Progenitor cell of endocrine pancreas (in vitro differentiated cells): ENCODE results near the gene TMCC3. TPM values are rescaled to one million over a fixed set of nuclear protein-coding genes. Genes with fewer than 3 reads are reported as not detected.
"Not testable (repeated sequence)": the region's sequence is repeated elsewhere in the genome, so short reads cannot be mapped to it uniquely, and the experiment has no call there.

ENCODE experiments used
- DNase-seq: peaks from one replicate; pipeline ENCODE4 v3.0.0; 2021; ENCODE audit warnings: low spot score; ENCODE audit not compliant: unreplicated experiment
- H3K27ac Mint-ChIP-seq: 2 replicates; pipeline ENCODE4 v1.8.0; 2021; ENCODE audit warnings: mild to moderate bottlenecking, moderate library complexity, mixed read lengths
- H3K27me3 Mint-ChIP-seq: 2 replicates; pipeline ENCODE4 v1.8.0; 2021; ENCODE audit warnings: mixed read lengths
- H3K36me3 Mint-ChIP-seq: 2 replicates; pipeline ENCODE4 v1.8.0; 2022; ENCODE audit warnings: mixed read lengths; ENCODE audit not compliant: insufficient read depth
- H3K4me1 Mint-ChIP-seq: 2 replicates; pipeline ENCODE4 v1.8.0; 2021; ENCODE audit warnings: low read depth, mixed read lengths
- H3K4me3 Mint-ChIP-seq: 2 replicates; pipeline ENCODE4 v1.8.0; 2021; ENCODE audit warnings: low read depth, mild to moderate bottlenecking, moderate library complexity, mixed read lengths
- H3K9me3 Mint-ChIP-seq: 2 replicates; pipeline ENCODE4 v1.8.0; 2021; ENCODE audit warnings: low read depth, mixed read lengths
- CTCF ChIP-seq: fragments of 200-600 bp; sonication (generic); IDR thresholded peaks from one replicate; pipeline ENCODE4 v1.5.0; 2021; ENCODE audit warnings: antibody characterized with exemption, mild to moderate bottlenecking; ENCODE audit not compliant: unreplicated experiment
- long read RNA-seq: library from polyadenylated mRNA; unstranded; transcript quantifications from one replicate; pipeline ENCODE4 v2.0.0, GENCODE V29; 2020
- total RNA-seq: library from RNA; stranded (reverse); gene quantifications from 2 replicates; pipeline ENCODE4 v1.2.1, GENCODE V29; 2021

TMCC3 gene, protein sequence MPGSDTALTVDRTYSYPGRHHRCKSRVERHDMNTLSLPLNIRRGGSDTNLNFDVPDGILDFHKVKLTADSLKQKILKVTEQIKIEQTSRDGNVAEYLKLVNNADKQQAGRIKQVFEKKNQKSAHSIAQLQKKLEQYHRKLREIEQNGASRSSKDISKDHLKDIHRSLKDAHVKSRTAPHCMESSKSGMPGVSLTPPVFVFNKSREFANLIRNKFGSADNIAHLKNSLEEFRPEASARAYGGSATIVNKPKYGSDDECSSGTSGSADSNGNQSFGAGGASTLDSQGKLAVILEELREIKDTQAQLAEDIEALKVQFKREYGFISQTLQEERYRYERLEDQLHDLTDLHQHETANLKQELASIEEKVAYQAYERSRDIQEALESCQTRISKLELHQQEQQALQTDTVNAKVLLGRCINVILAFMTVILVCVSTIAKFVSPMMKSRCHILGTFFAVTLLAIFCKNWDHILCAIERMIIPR
- total RNA-seq = 15.9 and 18.7 TPM in 2 replicates
- long read RNA-seq, full-length matches to known transcripts = 44 of 52 reads
- long read RNA-seq, partial matches to known transcripts = 2 of 52 reads
- long read RNA-seq, other reads (novel, unspliced or antisense) = 6 of 52 reads

- peak within 1 kb of the TSS; percentile 90 for H3K4me3 Mint-ChIP-seq
- no peaks in the 10 kb centered on the region for H3K9me3 Mint-ChIP-seq
- H3K4me1 Mint-ChIP-seq = peaks cover 25% of the 10 kb centered on the region
- peak within 1 kb of the TSS; percentile 87 for H3K27ac Mint-ChIP-seq
- no peak for TF ChIP-seq CTCF
- no peaks in the 10 kb centered on the region for H3K36me3 Mint-ChIP-seq
- no peaks in the 10 kb centered on the region for H3K27me3 Mint-ChIP-seq
- DNase-seq = peak; percentile 48
Observed at GRCh38 chr12:94650143-94651056, at the start of gene TMCC3. Gene TMCC3, minus strand, starts transcription at chr12:94650557. Its CDS starts 127 bp downstream, at chr12:94650430.

DNA sequence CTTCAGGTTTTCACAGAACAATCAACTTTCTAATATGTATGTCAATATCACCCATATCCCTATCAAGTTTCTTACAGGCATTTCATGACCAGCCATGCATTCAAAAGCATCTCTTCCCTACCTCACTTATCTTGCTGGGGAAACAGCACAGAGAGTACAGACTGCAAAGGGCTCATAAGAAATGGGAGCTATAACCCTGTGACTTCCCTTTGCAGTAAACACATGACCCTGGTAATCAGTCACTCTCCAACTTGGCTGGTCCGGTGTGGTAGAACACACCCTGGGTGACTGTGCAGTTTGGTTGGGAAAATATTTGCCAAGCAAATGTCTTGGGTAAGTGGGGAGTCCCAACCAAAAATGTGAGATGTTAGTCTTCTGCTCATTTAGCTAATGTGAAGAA is 49.4 kb upstream of the TMCC3 start:
- no peak for TF ChIP-seq CTCF
- H3K36me3 Mint-ChIP-seq = no peaks in the 10 kb centered on the region
- H3K9me3 Mint-ChIP-seq = peaks cover 4% of the 10 kb centered on the region

DNA sequence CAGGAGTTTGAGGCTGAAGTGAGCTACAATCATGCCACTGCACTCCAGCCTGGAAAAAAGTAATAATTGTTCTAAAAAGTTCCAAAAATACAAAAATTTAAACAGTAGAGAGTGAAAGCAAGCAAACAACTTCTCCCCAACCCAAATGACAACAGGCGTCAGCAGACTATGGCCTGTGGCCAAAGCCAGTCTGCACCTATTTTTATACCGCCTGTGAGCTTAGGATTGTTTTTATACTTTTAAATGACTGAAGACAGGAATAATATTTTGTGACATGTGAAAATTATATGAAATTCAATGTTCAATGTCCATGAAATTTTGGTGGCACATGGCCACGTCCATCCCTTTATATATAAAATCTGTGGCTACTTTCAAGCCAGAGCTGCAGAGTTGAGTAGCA is 48.2 kb upstream of the TMCC3 start:
- H3K4me3 Mint-ChIP-seq = no peak overlapping the region
- no peaks in the 10 kb centered on the region for H3K36me3 Mint-ChIP-seq
- H3K27ac Mint-ChIP-seq = no peak overlapping the region
- no peak for TF ChIP-seq CTCF
- H3K4me1 Mint-ChIP-seq = peaks cover 6% of the 10 kb centered on the region
- no peak for DNase-seq
- H3K9me3 Mint-ChIP-seq = peaks cover 4% of the 10 kb centered on the region
- H3K27me3 Mint-ChIP-seq = no peaks in the 10 kb centered on the region

More for the DNA sequence above, 49.4 kb upstream of the TMCC3 start:
- no peak overlapping the region for H3K4me3 Mint-ChIP-seq
- peak overlapping the region; percentile 27 for H3K27ac Mint-ChIP-seq
- peaks cover 14% of the 10 kb centered on the region for H3K4me1 Mint-ChIP-seq
- DNase-seq = no peak
- no peaks in the 10 kb centered on the region for H3K27me3 Mint-ChIP-seq

DNA sequence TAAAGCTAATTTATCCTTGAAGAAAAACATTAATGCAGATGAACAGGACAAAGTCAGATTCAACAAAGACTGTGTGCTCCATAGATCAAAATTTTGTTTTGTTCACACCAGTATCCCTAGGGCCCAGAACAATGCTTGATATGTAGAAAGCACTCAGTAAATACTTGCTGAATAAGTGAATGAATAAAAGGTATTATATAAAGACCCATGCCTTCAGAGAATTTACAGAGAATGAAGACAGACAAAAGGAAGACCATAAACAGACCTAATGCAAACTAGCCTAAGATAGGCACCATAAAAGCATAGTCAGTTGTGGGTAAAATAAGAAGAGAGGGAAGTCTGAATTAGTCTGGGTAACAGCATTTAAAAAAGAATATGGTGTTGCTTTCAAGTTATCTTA is 47.3 kb upstream of the TMCC3 start:
- Mint-ChIP-seq H3K27me3 (no peaks in the 10 kb centered on the region), H3K36me3 (no peaks in the 10 kb centered on the region), H3K4me1 (peaks cover 2% of the 10 kb centered on the region), H3K9me3 (peaks cover 4% of the 10 kb centered on the region), H3K27ac (no peak overlapping the region), H3K4me3 (no peak overlapping the region)
- TF ChIP-seq CTCF = no peak
- DNase-seq = no peak

DNA sequence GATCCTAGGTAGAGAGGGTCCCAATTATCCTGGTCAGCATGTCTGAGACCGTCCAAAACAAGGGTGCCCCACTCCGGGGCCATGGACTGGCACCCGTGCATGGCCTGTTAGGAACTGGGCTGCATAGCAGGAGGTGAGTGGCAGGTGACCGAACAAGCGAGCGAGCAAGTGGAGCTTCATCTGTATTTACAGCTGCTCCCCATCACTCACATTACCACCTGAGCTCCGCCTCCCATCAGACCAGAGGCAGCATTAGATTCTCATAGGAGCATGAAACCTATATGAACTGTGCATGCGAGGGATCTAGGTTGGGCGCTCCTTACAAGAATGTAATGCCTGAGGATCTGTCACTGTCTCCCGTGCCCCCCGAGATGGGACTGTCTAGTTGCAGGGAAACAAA is 44.4 kb upstream of the TMCC3 start:
- Mint-ChIP-seq H3K4me3 (no peak overlapping the region), H3K36me3 (no peaks in the 10 kb centered on the region), H3K27me3 (no peaks in the 10 kb centered on the region), H3K4me1 (peaks cover 2% of the 10 kb centered on the region), H3K27ac (no peak overlapping the region), H3K9me3 (peaks cover 4% of the 10 kb centered on the region)
- no peak for DNase-seq
- no peak for TF ChIP-seq CTCF

DNA sequence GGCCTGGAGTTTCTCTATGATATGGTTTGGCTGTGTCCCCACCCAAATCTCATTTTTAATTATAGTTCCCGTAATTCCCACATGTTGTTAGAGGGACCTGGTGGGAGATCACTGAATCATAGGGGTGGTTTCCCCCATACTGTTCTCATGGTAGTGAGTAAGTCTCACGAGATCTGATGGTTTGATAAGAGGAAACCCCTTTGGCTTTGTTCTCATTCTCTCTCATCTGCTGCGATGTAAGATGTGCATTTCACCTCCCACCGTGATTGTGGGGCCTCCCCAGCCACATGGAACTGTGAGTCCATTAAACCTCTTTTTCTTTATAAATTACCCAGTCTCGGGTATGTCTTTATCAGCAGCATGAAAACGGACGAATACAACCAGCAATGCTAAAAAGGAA is 42.5 kb upstream of the TMCC3 start:
- H3K36me3 Mint-ChIP-seq, H3K4me3 Mint-ChIP-seq, DNase-seq, H3K27me3 Mint-ChIP-seq, H3K4me1 Mint-ChIP-seq, H3K27ac Mint-ChIP-seq, H3K9me3 Mint-ChIP-seq: not testable (repeated sequence)
